Osteoblast (primary cell): ENCODE data around the gene PBX1. TPM values are rescaled to one million over a fixed set of nuclear protein-coding genes. Genes with fewer than 3 reads are reported as not detected.
A peak's percentile ranks its signal among the peaks of the same experiment; 100 is the strongest.

Experiments used
- DNase-seq: peaks from one replicate; pipeline ENCODE4 v3.0.0; 2011; ENCODE audit warnings: low spot score, mixed read lengths; ENCODE audit not compliant: insufficient read length; ENCODE audit errors: missing footprints
- H2AFZ ChIP-seq: 2 replicates; pipeline ENCODE4 v1.6.0; 2011; ENCODE audit warnings: mild to moderate bottlenecking, low read length
- H3K27ac ChIP-seq: 2 replicates; pipeline ENCODE4 v1.5.1; 2011; ENCODE audit warnings: mild to moderate bottlenecking, low read depth, low read length, moderate library complexity
- H3K27me3 ChIP-seq: 2 replicates; pipeline ENCODE4 v1.6.0; 2012; ENCODE audit warnings: mild to moderate bottlenecking, control low read depth, inconsistent platforms, low read length, moderate library complexity; ENCODE audit not compliant: insufficient read depth
- H3K36me3 ChIP-seq: 2 replicates; pipeline ENCODE4 v1.5.1; 2011; ENCODE audit warnings: mild to moderate bottlenecking, low read length, control low read depth, moderate library complexity; ENCODE audit not compliant: insufficient read depth
- H3K4me1 ChIP-seq: 2 replicates; pipeline ENCODE4 v1.5.1; 2011; ENCODE audit warnings: mild to moderate bottlenecking, low read length, control low read depth, moderate library complexity; ENCODE audit not compliant: insufficient read depth
- H3K4me2 ChIP-seq: 2 replicates; pipeline ENCODE4 v1.6.0; 2011; ENCODE audit warnings: mild to moderate bottlenecking, low read length; ENCODE audit not compliant: insufficient read depth
- H3K4me3 ChIP-seq: fragments of 200-600 bp; sonication (generic); 3 replicates; pipeline ENCODE4 v1.5.1; 2012; ENCODE audit warnings: mild to moderate bottlenecking, low read length, inconsistent platforms; ENCODE audit not compliant: insufficient read depth
- H3K79me2 ChIP-seq: 2 replicates; pipeline ENCODE4 v1.6.0; 2012; ENCODE audit warnings: mild to moderate bottlenecking, low read length, control low read depth, inconsistent platforms; ENCODE audit not compliant: insufficient read depth
- H3K9me3 ChIP-seq: 2 replicates; pipeline ENCODE4 v1.5.1; 2011; ENCODE audit warnings: low read depth, low read length, control low read depth
- H4K20me1 ChIP-seq: 2 replicates; pipeline ENCODE4 v1.6.0; 2012; ENCODE audit warnings: mild to moderate bottlenecking, low read length, control low read depth; ENCODE audit not compliant: insufficient read depth
- CTCF ChIP-seq: IDR thresholded peaks from 2 replicates; pipeline ENCODE4 v1.5.1; 2011; ENCODE audit warnings: mild to moderate bottlenecking, low read depth, low read length, moderate library complexity; ENCODE audit errors: extremely low read depth
- total RNA-seq: library from RNA; depleted of rRNA; stranded (reverse); fragments of >200 nt; gene quantifications from 2 replicates; pipeline ENCODE4 v1.2.3, GENCODE V29; 2012

The PBX1 gene
- total RNA-seq, 1 donor: 10.1 TPM

GRCh38 chr1:164617377-164618201 lies 58.6 kb downstream of the PBX1 start:
- DNase-seq: no peak
- H3K4me1 ChIP-seq: no peaks in the 10 kb centered on the region
- no peak overlapping the region for H2AFZ ChIP-seq
- no peaks in the 10 kb centered on the region for H3K9me3 ChIP-seq
- no peaks in the 10 kb centered on the region for H3K36me3 ChIP-seq
- H3K27ac ChIP-seq: no peak overlapping the region
- H3K4me3 ChIP-seq: no peak overlapping the region
- H3K4me2 ChIP-seq: no peak overlapping the region
- TF ChIP-seq CTCF: peak; percentile 58
- no peaks in the 10 kb centered on the region for H3K79me2 ChIP-seq
- no peaks in the 10 kb centered on the region for H3K27me3 ChIP-seq
- H4K20me1 ChIP-seq: no peaks in the 10 kb centered on the region

- no peak overlapping the region for H3K4me2 ChIP-seq
- H2AFZ ChIP-seq: no peak overlapping the region
- no peaks in the 10 kb centered on the region for H3K36me3 ChIP-seq
- H3K79me2 ChIP-seq: no peaks in the 10 kb centered on the region
- H4K20me1 ChIP-seq: no peaks in the 10 kb centered on the region
- H3K27ac ChIP-seq: no peak overlapping the region
- no peak for DNase-seq
- H3K27me3 ChIP-seq: no peaks in the 10 kb centered on the region
- H3K4me1 ChIP-seq: no peaks in the 10 kb centered on the region
- no peaks in the 10 kb centered on the region for H3K9me3 ChIP-seq
- H3K4me3 ChIP-seq: no peak overlapping the region
- TF ChIP-seq CTCF: no peak
Measured at GRCh38 chr1:164618202-164618564, 59.2 kb downstream of the PBX1 start.

GRCh38 chr1:164619006-164619784 lies 60.2 kb downstream of the PBX1 start:
- no peak for DNase-seq
- Histone ChIP-seq H3K79me2 (no peaks in the 10 kb centered on the region), H3K27me3 (no peaks in the 10 kb centered on the region), H3K27ac (no peak overlapping the region), H3K36me3 (no peaks in the 10 kb centered on the region), H3K9me3 (no peaks in the 10 kb centered on the region), H2AFZ (no peak overlapping the region), H3K4me1 (no peaks in the 10 kb centered on the region), H3K4me2 (no peak overlapping the region), H4K20me1 (no peaks in the 10 kb centered on the region), H3K4me3 (no peak overlapping the region)
- TF ChIP-seq CTCF: no peak

- no peak for DNase-seq
- no peaks in the 10 kb centered on the region for H3K79me2 ChIP-seq
- no peak overlapping the region for H3K4me3 ChIP-seq
- no peak overlapping the region for H2AFZ ChIP-seq
- H3K9me3 ChIP-seq: no peaks in the 10 kb centered on the region
- no peaks in the 10 kb centered on the region for H3K27me3 ChIP-seq
- no peaks in the 10 kb centered on the region for H3K4me1 ChIP-seq
- H3K36me3 ChIP-seq: no peaks in the 10 kb centered on the region
- TF ChIP-seq CTCF: no peak
- no peak overlapping the region for H3K4me2 ChIP-seq
- no peak overlapping the region for H3K27ac ChIP-seq
- H4K20me1 ChIP-seq: no peaks in the 10 kb centered on the region
Measured at GRCh38 chr1:164622068-164622845, 63.3 kb downstream of the PBX1 start.
